ENCODE results near the gene SEPTIN3.
A peak's percentile ranks its signal among the peaks of the same experiment; 100 is the strongest.

SEPTIN3 gene

GRCh38 chr22:41976070-41976901, 7.0 kb downstream of the SEPTIN3 start:
- no peak for DNase-seq (ENCODE audit: low read depth in 2 of 2)

GRCh38 chr22:41976961-41977566, 7.8 kb downstream of the SEPTIN3 start:
- DNase-seq (ENCODE audit: low read depth in 2 of 2), result no peak

GRCh38 chr22:41978732-41979131, 9.5 kb downstream of the SEPTIN3 start:
- no peak for DNase-seq (ENCODE audit: low read depth in 2 of 2)

GRCh38 chr22:41979423-41980250, 10.4 kb downstream of the SEPTIN3 start:
- DNase-seq (ENCODE audit: low read depth in 2 of 2), result no peak

- DNase-seq (ENCODE audit: low read depth in 2 of 2), result no peak
These were observed 13.6 kb downstream of the SEPTIN3 start for GRCh38 chr22:41982865-41983264.

GRCh38 chr22:41983513-41984405, 14.5 kb downstream of the SEPTIN3 start:
- no peak for DNase-seq (ENCODE audit: low read depth in 2 of 2)

- DNase-seq (ENCODE audit: low read depth in 2 of 2), result no peak
These were observed 18.0 kb downstream of the SEPTIN3 start for GRCh38 chr22:41987276-41987675.

GRCh38 chr22:41989246-41989645, 20.0 kb downstream of the SEPTIN3 start:
- no peak for DNase-seq (ENCODE audit: low read depth in 2 of 2)

- no peak for DNase-seq (ENCODE audit: low read depth in 2 of 2)
These were observed 21.9 kb downstream of the SEPTIN3 start for GRCh38 chr22:41991111-41991510.

- no peak for DNase-seq (ENCODE audit: low read depth in 2 of 2)
These were observed 23.3 kb downstream of the SEPTIN3 start for GRCh38 chr22:41992496-41992895.

GRCh38 chr22:41995211-41995610, 26.0 kb downstream of the SEPTIN3 start:
- no peak for DNase-seq (ENCODE audit: low read depth in 2 of 2)

- no peak for DNase-seq (ENCODE audit: low read depth in 2 of 2)
These were observed 27.6 kb downstream of the SEPTIN3 start for GRCh38 chr22:41996826-41997225.

GRCh38 chr22:41998361-41999261, 29.4 kb downstream of the SEPTIN3 start, which contains the start of gene WBP2NL:
Gene WBP2NL (plus strand): TSS chr22:41998788. CDS start chr22:41998819, 31 bp downstream.
- peak; percentile 71 to 85 for DNase-seq (ENCODE audit: low read depth in 2 of 2)

- no peak for DNase-seq (ENCODE audit: low read depth in 2 of 2)
These were observed 31.2 kb downstream of the SEPTIN3 start for GRCh38 chr22:42000466-42000865.

- no peak for DNase-seq (ENCODE audit: low read depth in 2 of 2)
These were observed 31.9 kb downstream of the SEPTIN3 start for GRCh38 chr22:42001121-42001520.

- no peak for DNase-seq (ENCODE audit: low read depth in 2 of 2)
These were observed 32.5 kb downstream of the SEPTIN3 start for GRCh38 chr22:42001706-42002105.

- DNase-seq (ENCODE audit: low read depth in 2 of 2), result no peak
These were observed 38.7 kb downstream of the SEPTIN3 start for GRCh38 chr22:42007922-42008321.

- no peak for DNase-seq (ENCODE audit: low read depth in 2 of 2)
These were observed 41.5 kb downstream of the SEPTIN3 start for GRCh38 chr22:42010778-42011177.

- no peak for DNase-seq (ENCODE audit: low read depth in 2 of 2)
These were observed 44.1 kb downstream of the SEPTIN3 start for GRCh38 chr22:42013385-42013784.

GRCh38 chr22:42016111-42016510, 46.9 kb downstream of the SEPTIN3 start:
- DNase-seq (ENCODE audit: low read depth in 2 of 2), result no peak

Data from stimulated activated CD8-positive, alpha-beta memory T cell treated with anti-CD3 and anti-CD28 coated beads, Interleukin-7, amount 100 ng/mL, for 1 hour (primary cell).